Measurements from ENCODE around the gene RPP38.

Gene RPP38

DNA sequence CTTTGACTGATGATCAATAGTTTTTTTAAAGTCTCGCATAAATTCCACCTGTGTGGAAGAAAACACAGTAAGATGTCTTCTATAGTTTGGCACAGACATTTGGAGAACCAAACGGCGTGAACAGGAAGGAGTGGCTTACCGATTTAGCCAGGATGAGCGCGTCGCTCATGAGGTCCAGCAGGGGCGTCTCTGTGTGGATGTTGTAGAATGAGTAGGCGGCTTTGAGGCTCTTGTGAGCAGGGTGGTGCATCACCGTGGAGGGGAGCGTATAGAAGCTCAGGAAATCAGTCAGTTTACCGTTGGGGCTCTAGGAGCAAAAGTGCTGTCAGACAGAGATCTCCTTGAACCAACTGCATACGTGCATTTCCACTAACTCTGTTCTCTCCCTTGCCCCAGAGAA lies 15.5 kb downstream of the RPP38 start:
- DNase-seq (ENCODE audit: low read depth in 2 of 2), result no peak

DNA sequence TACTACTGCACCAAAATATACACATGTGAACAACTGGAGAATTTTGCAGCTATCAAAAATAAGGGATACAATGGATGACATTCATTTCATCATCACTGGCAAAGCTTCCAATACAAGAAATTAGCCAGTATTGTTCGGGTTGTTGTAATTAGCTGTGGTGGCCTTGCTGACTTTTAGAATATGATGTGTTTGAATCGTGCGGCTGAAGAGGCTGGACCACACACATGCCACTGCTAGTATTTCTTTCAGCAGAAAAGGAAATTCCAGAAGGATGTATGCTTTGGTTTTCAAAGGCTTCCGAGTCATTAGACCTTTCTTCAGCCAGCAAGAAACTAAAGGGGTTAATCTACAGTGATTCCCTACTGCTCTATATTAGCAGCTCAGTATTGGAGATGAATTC lies 16.6 kb downstream of the RPP38 start:
- DNase-seq (ENCODE audit: low read depth in 2 of 2), result no peak

GRCh38 chr10:15116225-15116624 lies 19.1 kb downstream of the RPP38 start:
- no peak for DNase-seq (ENCODE audit: low read depth in 2 of 2)

- DNase-seq (ENCODE audit: low read depth in 2 of 2), result no peak
Measured at GRCh38 chr10:15118615-15119014, 21.5 kb downstream of the RPP38 start.

DNA sequence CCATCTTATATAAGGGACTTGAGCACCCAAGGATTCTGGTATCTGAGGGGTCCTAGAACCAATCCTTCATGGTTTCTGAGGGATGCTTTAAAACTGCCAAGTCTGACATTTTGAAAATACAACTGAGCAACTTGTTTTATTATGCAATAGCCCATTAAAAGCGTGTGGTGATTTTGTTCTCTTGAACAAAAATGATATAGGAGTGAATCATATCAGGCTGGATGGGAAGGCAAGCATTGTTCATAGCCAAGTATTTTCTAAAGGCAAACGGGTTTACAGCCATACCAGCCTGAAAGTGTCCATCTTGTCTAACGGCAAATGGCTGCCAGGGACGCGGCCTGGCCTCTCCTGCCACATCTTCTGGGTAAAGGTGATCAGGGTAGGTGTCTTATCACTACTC lies 23.4 kb downstream of the RPP38 start:
- no peak for DNase-seq (ENCODE audit: low read depth in 2 of 2)

- no peak for DNase-seq (ENCODE audit: low read depth in 2 of 2)
Measured at GRCh38 chr10:15121707-15122106, 24.6 kb downstream of the RPP38 start.

DNA sequence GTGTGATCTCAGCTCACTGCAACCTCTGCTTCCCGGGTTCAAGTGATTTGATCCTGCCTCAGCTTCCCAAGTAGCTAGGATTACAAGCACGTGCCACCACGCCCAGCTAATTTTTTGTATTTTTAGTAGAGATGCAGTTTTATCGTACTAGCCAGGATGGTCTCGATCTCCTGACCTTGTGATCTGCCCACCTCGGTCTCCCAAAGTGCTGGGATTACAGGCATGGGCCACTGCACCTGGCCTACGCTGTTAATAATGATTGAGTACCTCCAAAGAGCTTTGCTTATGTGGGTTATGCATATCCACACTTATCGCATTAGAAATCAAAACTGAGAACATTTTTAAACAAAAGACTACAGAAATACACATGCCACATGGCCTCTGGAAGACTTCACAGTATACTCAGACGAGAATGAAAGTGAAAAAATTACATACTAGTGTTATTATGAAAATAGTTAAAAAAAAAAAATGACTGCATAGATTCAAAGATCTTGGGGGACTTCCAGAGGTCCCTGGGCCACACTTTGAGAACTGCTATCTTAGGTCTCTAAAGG lies 25.4 kb downstream of the RPP38 start:
- DNase-seq (ENCODE audit: low read depth in 2 of 2), result no peak

DNA sequence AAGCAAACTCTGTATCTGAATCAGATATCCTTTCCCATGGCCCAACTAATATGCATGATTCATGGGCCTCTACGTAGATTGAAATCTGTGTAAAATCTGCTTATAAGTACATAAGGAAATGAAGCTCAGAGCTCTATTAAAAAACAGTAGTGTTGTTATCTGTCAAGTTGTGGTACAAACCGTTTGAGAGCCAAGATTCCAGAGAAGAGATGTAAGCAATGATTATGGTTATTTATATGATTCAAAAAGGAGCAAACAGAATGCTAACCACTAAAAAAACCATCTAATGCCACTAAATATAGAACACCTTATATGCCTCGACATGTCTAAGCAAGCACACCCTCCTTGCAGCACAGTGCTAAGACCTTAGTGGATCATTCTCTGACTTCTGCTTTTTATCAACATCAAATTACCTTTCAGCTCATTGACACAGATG lies 26.6 kb downstream of the RPP38 start:
- no peak for DNase-seq (ENCODE audit: low read depth in 2 of 2)

- DNase-seq (ENCODE audit: low read depth in 2 of 2), result no peak
Measured at GRCh38 chr10:15124190-15124589, 27.0 kb downstream of the RPP38 start.

- DNase-seq (ENCODE audit: low read depth in 2 of 2), result no peak
Measured at GRCh38 chr10:15124908-15125307, 27.8 kb downstream of the RPP38 start.

- no peak for DNase-seq (ENCODE audit: low read depth in 2 of 2)
Measured at GRCh38 chr10:15131330-15131729, 34.2 kb downstream of the RPP38 start.

GRCh38 chr10:15136129-15137035 lies 39.2 kb downstream of the RPP38 start:
- DNase-seq (ENCODE audit: low read depth in 2 of 2), result no peak

DNA sequence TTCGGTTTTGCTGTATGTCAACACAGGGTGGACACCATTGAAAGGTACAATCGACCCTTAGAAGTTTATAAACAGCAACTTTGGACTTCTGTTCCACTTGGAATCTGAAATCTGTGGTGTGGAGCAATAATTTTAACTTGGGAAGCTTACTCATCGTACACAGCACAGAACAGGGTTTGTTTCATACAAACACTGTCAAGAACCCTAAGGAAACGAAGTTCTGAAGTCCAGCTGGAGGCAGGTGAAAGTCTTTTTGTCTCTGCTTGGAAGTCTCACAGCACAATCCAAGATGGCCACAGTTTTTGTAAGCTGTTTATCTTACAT lies 39.8 kb downstream of the RPP38 start:
- no peak for DNase-seq (ENCODE audit: low read depth in 2 of 2)

- DNase-seq (ENCODE audit: low read depth in 2 of 2), result no peak
Measured at GRCh38 chr10:15137636-15138035, 40.5 kb downstream of the RPP38 start.

GRCh38 chr10:15140698-15141097 lies 43.5 kb downstream of the RPP38 start:
- no peak for DNase-seq (ENCODE audit: low read depth in 2 of 2)

GRCh38 chr10:15141136-15142054 lies 44.2 kb downstream of the RPP38 start:
- DNase-seq (ENCODE audit: low read depth in 2 of 2), result no peak

DNA sequence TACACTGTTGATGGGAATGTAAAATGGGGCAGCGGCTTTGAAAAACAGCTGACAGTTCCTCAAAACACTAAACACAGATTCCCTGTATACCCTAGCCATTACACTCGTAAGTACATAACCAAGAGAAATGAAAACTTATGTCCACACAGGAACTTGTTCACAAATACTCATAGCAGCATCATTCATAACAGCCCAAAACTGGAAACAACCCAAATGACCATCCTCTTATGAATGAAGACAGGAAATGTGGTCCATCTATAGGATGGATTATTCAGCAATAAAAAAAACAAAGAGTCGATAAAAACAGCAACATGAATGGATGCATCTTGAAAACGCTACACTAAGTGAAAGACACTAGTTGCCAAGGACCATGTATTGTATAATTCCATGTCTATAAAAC lies 47.6 kb downstream of the RPP38 start:
- DNase-seq (ENCODE audit: low read depth in 2 of 2), result no peak

DNA sequence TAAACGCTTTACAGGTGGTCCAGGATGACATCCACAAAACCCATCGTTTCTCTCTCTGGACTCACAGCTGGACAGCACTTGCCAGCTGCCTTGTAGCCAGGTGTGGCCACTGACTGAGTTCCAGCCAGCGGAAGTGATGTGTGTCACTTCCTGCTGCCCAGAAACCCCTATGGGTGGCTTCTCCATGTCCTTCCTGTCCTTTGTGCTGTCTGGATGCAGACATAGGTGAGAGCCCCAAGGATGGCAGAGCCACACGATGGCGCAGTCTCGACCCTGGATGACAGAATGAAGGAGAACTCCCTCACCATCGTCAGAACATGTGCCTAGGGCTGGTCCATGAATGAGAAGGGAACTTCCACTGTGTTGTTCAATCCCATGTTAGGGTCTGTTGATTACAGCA lies 49.2 kb downstream of the RPP38 start:
- no peak for DNase-seq (ENCODE audit: low read depth in 2 of 2)

- no peak for DNase-seq (ENCODE audit: low read depth in 2 of 2)
Measured at GRCh38 chr10:15147594-15148392, 50.6 kb downstream of the RPP38 start.

DNA sequence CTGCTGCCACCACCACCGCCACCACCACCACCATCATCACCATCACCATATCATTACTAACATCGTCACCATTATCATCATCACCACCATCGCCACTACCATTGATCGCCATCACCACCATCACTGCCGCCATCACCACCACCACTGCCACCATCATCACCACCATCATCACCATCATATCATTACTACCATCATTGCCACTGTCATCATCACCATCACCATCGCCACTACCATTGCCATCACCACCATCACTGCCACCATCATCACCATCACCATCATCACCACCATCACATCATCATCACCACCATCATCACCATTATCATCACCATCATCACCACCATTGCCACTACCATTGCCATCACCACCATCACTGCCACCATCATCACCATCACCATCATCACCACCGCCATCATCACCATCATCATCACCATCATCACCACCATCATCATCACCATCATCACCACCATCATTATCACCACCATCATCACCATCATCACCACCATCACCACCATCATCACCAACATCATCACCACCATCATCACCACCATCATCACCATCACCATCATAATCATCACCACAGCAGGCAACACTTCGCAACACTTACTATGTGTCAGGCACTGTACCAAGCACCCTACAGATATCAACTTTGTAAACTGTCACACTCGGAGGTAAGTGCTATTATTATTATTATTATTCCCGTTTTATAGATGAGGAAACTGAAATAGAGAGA lies 52.1 kb downstream of the RPP38 start:
- DNase-seq (ENCODE audit: low read depth in 2 of 2), result no peak

DNA sequence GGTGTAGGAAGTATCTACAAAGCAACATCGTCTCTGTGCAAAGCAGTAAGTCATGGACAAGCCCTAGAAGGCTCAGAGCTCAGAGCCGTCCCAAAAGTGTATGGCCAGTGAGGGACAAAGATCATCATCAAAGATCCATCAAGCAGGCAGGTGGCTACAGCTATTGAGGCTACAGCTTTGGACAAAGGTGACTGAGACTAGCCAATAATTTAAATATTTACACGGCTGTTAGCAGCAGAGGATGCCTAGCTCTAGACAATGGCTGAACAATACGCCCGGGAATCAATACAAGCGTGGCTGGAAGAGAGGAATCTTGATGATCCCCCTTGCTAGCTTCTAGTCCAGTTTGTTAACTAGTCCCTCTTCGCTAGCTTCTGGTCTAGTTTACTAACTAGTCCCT lies 53.4 kb downstream of the RPP38 start:
- DNase-seq (ENCODE audit: low read depth in 2 of 2), result no peak
